Measurements from ENCODE around the gene ELOVL6. TPM values are rescaled to one million over a fixed set of nuclear protein-coding genes. Genes with fewer than 3 reads are reported as not detected.

The ELOVL6 gene
- total RNA-seq, 3 donors from 2014 or later (not counting 1 experiment from before 2014, with no cell fraction given): 25.0 to 35.2 (median 30.9) TPM

GRCh38 chr4:110156442-110156841 lies 42.0 kb downstream of the ELOVL6 start:
- Histone ChIP-seq H3K4me1 (ENCODE audit: control insufficient read depth, insufficient read depth, low read length) (peaks cover 6% of the 10 kb centered on the region), H3K27ac (ENCODE audit: low read length) (no peak overlapping the region), H3K9me3 (ENCODE audit: control insufficient read depth, insufficient read depth, low read length) (no peaks in the 10 kb centered on the region), H3K27me3 (ENCODE audit: control insufficient read depth, insufficient read depth, low read length) (no peaks in the 10 kb centered on the region), H3K4me3 (ENCODE audit: low read length) (no peak overlapping the region), H3K36me3 (ENCODE audit: control insufficient read depth, insufficient read depth, low read length) (no peaks in the 10 kb centered on the region)
- 98% methylated on average over 5 of the region's 6 CpGs for WGBS (ENCODE audit: insufficient coverage)
- ATAC-seq: no peak
- Mint-ChIP-seq H3K27me3 (ENCODE audit: low read depth in 2 of 2) (no peaks in the 10 kb centered on the region), H3K36me3 (no peaks in the 10 kb centered on the region), H3K4me3 (no peak overlapping the region), H3K4me1 (peaks cover 37 to 40% of the 10 kb centered on the region in 2 donors), H3K9me3 (no peaks in the 10 kb centered on the region), H3K27ac (peak overlapping the region; percentile 67 to 70)
- TF ChIP-seq CTCF (IDR thresholded peaks at IDR 0.05): no peak
- intact Hi-C loops (cut with micrococcal nuclease): no loop called here
- DNase-seq: no peak

GRCh38 chr4:110155654-110156053 lies 42.8 kb downstream of the ELOVL6 start:
- DNase-seq: no peak
- H3K27ac ChIP-seq (ENCODE audit: low read length): no peak overlapping the region
- no peaks in the 10 kb centered on the region for H3K9me3 ChIP-seq (ENCODE audit: control insufficient read depth, insufficient read depth, low read length)
- no peaks in the 10 kb centered on the region for H3K27me3 ChIP-seq (ENCODE audit: control insufficient read depth, insufficient read depth, low read length)
- no peaks in the 10 kb centered on the region for H3K27me3 Mint-ChIP-seq (ENCODE audit: low read depth in 2 of 2)
- H3K4me3 Mint-ChIP-seq: peak overlapping the region; percentile 50
- intact Hi-C loops (cut with micrococcal nuclease): loop anchor here (2.0 kb wide), 1 partner anchor 41 kb away; no protein-coding TSS in a partner anchor
- H3K4me1 ChIP-seq (ENCODE audit: control insufficient read depth, insufficient read depth, low read length): peaks cover 6% of the 10 kb centered on the region
- TF ChIP-seq CTCF (IDR thresholded peaks at IDR 0.05): no peak
- no peak for ATAC-seq
- H3K36me3 Mint-ChIP-seq: no peaks in the 10 kb centered on the region
- H3K36me3 ChIP-seq (ENCODE audit: control insufficient read depth, insufficient read depth, low read length): no peaks in the 10 kb centered on the region
- H3K9me3 Mint-ChIP-seq: no peaks in the 10 kb centered on the region
- 63% methylated on average over 4 of the region's 4 CpGs for WGBS (ENCODE audit: insufficient coverage)
- H3K27ac Mint-ChIP-seq: peak overlapping the region; percentile 67 to 70
- H3K4me1 Mint-ChIP-seq: peaks cover 34 to 38% of the 10 kb centered on the region in 2 donors
- H3K4me3 ChIP-seq (ENCODE audit: low read length): no peak overlapping the region

GRCh38 chr4:110154582-110154981 lies 43.8 kb downstream of the ELOVL6 start:
- Mint-ChIP-seq H3K27ac (peak overlapping the region; percentile 72 to 80), H3K4me3 (peak overlapping the region; percentile 71), H3K9me3 (no peaks in the 10 kb centered on the region), H3K27me3 (ENCODE audit: low read depth in 2 of 2) (no peaks in the 10 kb centered on the region), H3K4me1 (peaks cover 24 to 28% of the 10 kb centered on the region in 2 donors), H3K36me3 (no peaks in the 10 kb centered on the region)
- ATAC-seq (peak; percentile 87 to 95 (median 88)), DNase-seq (peak in 1 of 2 donors; percentile 9)
- Histone ChIP-seq H3K27me3 (ENCODE audit: control insufficient read depth, insufficient read depth, low read length) (no peaks in the 10 kb centered on the region), H3K4me1 (ENCODE audit: control insufficient read depth, insufficient read depth, low read length) (peaks cover 6% of the 10 kb centered on the region), H3K27ac (ENCODE audit: low read length) (peak overlapping the region; percentile 19), H3K4me3 (ENCODE audit: low read length) (no peak overlapping the region), H3K36me3 (ENCODE audit: control insufficient read depth, insufficient read depth, low read length) (no peaks in the 10 kb centered on the region), H3K9me3 (ENCODE audit: control insufficient read depth, insufficient read depth, low read length) (no peaks in the 10 kb centered on the region)
- no CpG with 5 or more reads among the region's 1 CpG for WGBS (ENCODE audit: insufficient coverage)
- intact Hi-C loops (cut with micrococcal nuclease): loop anchor here (2.0 to 5.0 kb wide), 2 partner anchors 42 to 97 kb away; no protein-coding TSS in a partner anchor
- TF ChIP-seq CTCF (IDR thresholded peaks at IDR 0.05): no peak

GRCh38 chr4:110152386-110152785 lies 46.0 kb downstream of the ELOVL6 start:
- TF ChIP-seq CTCF (IDR thresholded peaks at IDR 0.05): no peak
- Mint-ChIP-seq H3K9me3 (no peaks in the 10 kb centered on the region), H3K4me1 (peaks cover 16% of the 10 kb centered on the region in 2 donors), H3K36me3 (no peaks in the 10 kb centered on the region), H3K4me3 (no peak overlapping the region), H3K27ac (peak overlapping the region; percentile 20 to 72), H3K27me3 (ENCODE audit: low read depth in 2 of 2) (no peaks in the 10 kb centered on the region)
- DNase-seq (no peak), ATAC-seq (no peak)
- H3K4me3 ChIP-seq (ENCODE audit: low read length): no peak overlapping the region
- H3K27me3 ChIP-seq (ENCODE audit: control insufficient read depth, insufficient read depth, low read length): no peaks in the 10 kb centered on the region
- no peak overlapping the region for H3K27ac ChIP-seq (ENCODE audit: low read length)
- no peaks in the 10 kb centered on the region for H3K36me3 ChIP-seq (ENCODE audit: control insufficient read depth, insufficient read depth, low read length)
- intact Hi-C loops (cut with micrococcal nuclease): loop anchor here (5.0 kb wide), 1 partner anchor 95 kb away; no protein-coding TSS in a partner anchor
- no peaks in the 10 kb centered on the region for H3K9me3 ChIP-seq (ENCODE audit: control insufficient read depth, insufficient read depth, low read length)
- H3K4me1 ChIP-seq (ENCODE audit: control insufficient read depth, insufficient read depth, low read length): peaks cover 6% of the 10 kb centered on the region
- WGBS (ENCODE audit: insufficient coverage): 93% methylated on average over 4 of the region's 5 CpGs
